K562 (cell line): Measurements from ENCODE around the gene PIK3C2G. TPM values are rescaled to one million over a fixed set of nuclear protein-coding genes. Genes with fewer than 3 reads are reported as not detected.

Experiments
- ATAC-seq: fragments of 200-7000 bp; cut with Tn5 transposase; 3 replicates; pipeline ENCODE4 v1.9.1; 2020; ENCODE audit warnings: moderate library complexity
- BruUV-seq: library from RNA; stranded (reverse); fragments of 400-500 nt; replicated peaks from 2 replicates; lab custom pipeline; 2021; lab: Mats Ljungman, UMichigan
- CTCF ChIA-PET: fragments of 300-600 bp; formaldehyde crosslinking; extraction: SDS; loops from one replicate; lab custom pipeline; 2021; ENCODE audit warnings: low intra/inter-chr PET ratio; lab: Yijun Ruan, JAX
- POLR2A ChIA-PET: fragments of 300-600, 350-650 bp; sonication (Branson Sonifier 250); formaldehyde crosslinking; extraction: SDS; loops from one replicate; lab custom pipeline; 2021; ENCODE audit warnings: antibody characterized with exemption, inconsistent platforms; lab: Yijun Ruan, JAX
- DNase-seq, 4 experiments: peaks; one replicate each; pipeline versions ENCODE4 v3.0.0 to v3.0.0-alpha.2; 2011 to 2018; ENCODE audit warnings: low spot score in 3 of 4, mixed read lengths in 3 of 4; ENCODE audit errors: extremely low read depth in 1 of 4
- FAIRE-seq: peaks from 2 replicates; lab custom pipeline; 2011; peaks lifted over from hg19 to GRCh38; lab: Jason Lieb, UNC
- H2AFZ ChIP-seq: 2 replicates; pipeline ENCODE4 v1.6.0; 2011; ENCODE audit warnings: low read depth, low read length, control low read depth, inconsistent platforms
- H3K27ac ChIP-seq: fragments of 200-600 bp; 3 replicates; pipeline ENCODE4 v1.8.0; 2011; ENCODE audit warnings: low read depth, mild to moderate bottlenecking, control low read depth, inconsistent platforms, low read length, moderate library complexity, mixed read lengths; ENCODE audit errors: extremely low read depth
- H3K27me3 ChIP-seq, 2 experiments: fragments of 300-600 bp in 1 of 2; 2 replicates in 1 of 2; 3 replicates in 1 of 2; pipeline versions ENCODE4 v1.6.0 to v1.8.0; 2011; ENCODE audit warnings: inconsistent platforms in 2 of 2, low read length in 2 of 2, mild to moderate bottlenecking in 1 of 2, mixed read lengths in 1 of 2, moderate library complexity in 1 of 2; ENCODE audit not compliant: control insufficient read depth in 2 of 2, insufficient read depth in 2 of 2
- H3K36me3 ChIP-seq: fragments of 300-600 bp; 3 replicates; pipeline ENCODE4 v1.8.0; 2011; ENCODE audit warnings: mild to moderate bottlenecking, low read length, inconsistent platforms; ENCODE audit not compliant: control insufficient read depth, insufficient read depth
- H3K4me1 ChIP-seq, 2 experiments: fragments of 200-600 bp in 1 of 2; replicated peaks in 1 of 2; 2 replicates in 1 of 2; 3 replicates in 1 of 2; pipeline versions ENCODE4 v1.5.1 to v1.8.0; 2011; ENCODE audit warnings: inconsistent platforms in 2 of 2, low read length in 2 of 2, mild to moderate bottlenecking in 1 of 2, mixed read lengths in 1 of 2, moderate library complexity in 1 of 2; ENCODE audit not compliant: control insufficient read depth in 2 of 2, insufficient read depth in 2 of 2
- H3K4me2 ChIP-seq: 2 replicates; pipeline ENCODE4 v1.6.1; 2011; ENCODE audit warnings: low read length, control low read depth, inconsistent platforms, mixed read lengths; ENCODE audit not compliant: insufficient read depth
- H3K4me3 ChIP-seq: fragments of 200-600 bp; sonication (generic), shearing (Covaris generic); 2 replicates; pipeline ENCODE4 v1.5.1; 2016; ENCODE audit warnings: control low read depth, inconsistent platforms
- H3K79me2 ChIP-seq: fragments of 200-600 bp; 3 replicates; pipeline ENCODE4 v1.8.0; 2011; ENCODE audit warnings: low read length, inconsistent platforms; ENCODE audit not compliant: control insufficient read depth, insufficient read depth
- H3K9ac ChIP-seq, 2 experiments: 2 replicates each; pipeline versions ENCODE4 v1.6.0 to v1.6.1; 2011; ENCODE audit warnings: low read depth in 2 of 2, low read length in 2 of 2, control low read depth in 1 of 2, inconsistent platforms in 1 of 2, mild to moderate bottlenecking in 1 of 2, mixed read lengths in 1 of 2; ENCODE audit not compliant: insufficient read depth in 1 of 2
- H3K9me1 ChIP-seq: one replicate; pipeline ENCODE4 v1.6.0; 2011; ENCODE audit warnings: inconsistent platforms, mild to moderate bottlenecking, low read length, moderate library complexity; ENCODE audit not compliant: control insufficient read depth, insufficient read depth
- H3K9me3 ChIP-seq: replicated peaks from 2 replicates; pipeline ENCODE4 v1.5.1; 2011; ENCODE audit warnings: low read depth, low read length, inconsistent platforms; ENCODE audit not compliant: control insufficient read depth, insufficient read depth
- H4K20me1 ChIP-seq: replicated peaks from 2 replicates; pipeline ENCODE4 v1.6.1; 2011; ENCODE audit warnings: low read length, inconsistent platforms, mixed read lengths; ENCODE audit not compliant: control insufficient read depth, insufficient read depth
- CBX8 ChIP-seq: fragments of 200-600 bp; sonication (generic); IDR thresholded peaks from 2 replicates; pipeline ENCODE4 v1.6.1; 2012; ENCODE audit warnings: borderline replicate concordance, mixed run types, low read depth, mild to moderate bottlenecking, moderate library complexity, mixed read lengths, low read length, control low read depth, inconsistent platforms; ENCODE audit not compliant: poor library complexity, severe bottlenecking; ENCODE audit errors: extremely low read depth
- CHCHD3 ChIP-seq: fragments of 250-450 bp; sonication (Bioruptor Pico); IDR thresholded peaks from 2 replicates; pipeline ENCODE4 v2.1.2; 2022; ENCODE audit warnings: mild to moderate bottlenecking
- CREB1 ChIP-seq, 2 experiments: sonication (generic) in 1 of 2; formaldehyde crosslinking in 1 of 2; IDR thresholded peaks; 2 replicates each; pipeline versions ENCODE4 v1.6.1 to v1.8.0; 2012 to 2022; ENCODE audit warnings: inconsistent platforms in 1 of 2, mild to moderate bottlenecking in 1 of 2, missing genetic modification reagents in 1 of 2, moderate library complexity in 1 of 2
- FOXJ2 ChIP-seq: fragments of 200-800 bp; sonication (Bioruptor generic); IDR thresholded peaks from 2 replicates; pipeline ENCODE4 v1.6.1; 2016; ENCODE audit warnings: missing genetic modification characterization, missing compliant biosample characterization
- HOXB6 ChIP-seq: fragments of 250-450 bp; sonication (Bioruptor Pico); IDR thresholded peaks from 2 replicates; pipeline ENCODE4 v1.5.1; 2022; ENCODE audit warnings: mild to moderate bottlenecking, borderline replicate concordance
- KAT2B ChIP-seq: IDR thresholded peaks from one replicate; pipeline ENCODE4 v1.6.1; 2012; ENCODE audit warnings: low read depth, mild to moderate bottlenecking, control low read depth, inconsistent platforms, low read length, moderate library complexity
- NCOA2 ChIP-seq, 2 experiments: fragments of 450-650 bp; IDR thresholded peaks; 2 replicates each; pipeline ENCODE4 v1.6.1; 2018; ENCODE audit warnings: mild to moderate bottlenecking in 2 of 2, moderate library complexity in 1 of 2; ENCODE audit not compliant: partially characterized antibody in 2 of 2
- NUFIP1 ChIP-seq: fragments of 450-650 bp; IDR thresholded peaks from 2 replicates; pipeline ENCODE4 v1.6.1; 2018; ENCODE audit not compliant: partially characterized antibody
- RBM14 ChIP-seq: fragments of 200-400 bp; formaldehyde crosslinking; IDR thresholded peaks from 2 replicates; pipeline ENCODE4 v1.6.1; 2018; ENCODE audit warnings: low read depth, mild to moderate bottlenecking, low read length, moderate library complexity, borderline replicate concordance; ENCODE audit not compliant: insufficient read depth
- RBM17 ChIP-seq: fragments of 200-400 bp; formaldehyde crosslinking; IDR thresholded peaks from 2 replicates; pipeline ENCODE4 v1.6.1; 2017; ENCODE audit warnings: low read depth, mild to moderate bottlenecking, low read length, borderline replicate concordance
- TFAM ChIP-seq: fragments of 250-450 bp; sonication (Bioruptor Pico); conservative IDR thresholded peaks from 2 replicates; pipeline ENCODE4 v1.5.0; 2021; ENCODE audit warnings: mild to moderate bottlenecking, moderate library complexity
- ZNF12 ChIP-seq: sonication (generic); formaldehyde crosslinking; IDR thresholded peaks from 2 replicates; pipeline ENCODE4 v1.4.0; 2020; ENCODE audit warnings: mild to moderate bottlenecking, missing genetic modification reagents
- ZNF197 ChIP-seq: fragments of 200-800 bp; sonication (Bioruptor generic); IDR thresholded peaks from 2 replicates; pipeline ENCODE4 v1.6.1; 2016; ENCODE audit warnings: low read depth, missing genetic modification characterization, missing compliant biosample characterization
- in situ Hi-C: fragments of 300-500 bp; cut with MboI; formaldehyde crosslinking; loops from 4 replicates; pipeline ENCODE4 v1.15.0; 2018; ENCODE audit warnings: inconsistent platforms, mixed read lengths
- intact Hi-C: fragments of 100-400 bp; cut with micrococcal nuclease; formaldehyde crosslinking; loops from 2 replicates; pipeline ENCODE4 v1.14.2; 2022
- polyA plus RNA-seq, 8 experiments: library from polyadenylated mRNA; depleted of rRNA in 4 of 8; stranded (reverse) in 5 of 8; unstranded in 3 of 8; fragments of >200 nt; fragmentation: Nextera tagmentation in 2 of 8; fragmentation: Illumina TruSeq in 1 of 8; extraction: Ambion mirVana in 2 of 8; extraction: Trizol in 1 of 8; gene quantifications; 2 replicates each; pipeline versions ENCODE4 v1.2.1 to v1.2.3, GENCODE V29; 2011 to 2014; ENCODE audit warnings: inconsistent platforms in 1 of 8, missing spikeins in 1 of 8
- total RNA-seq, 7 experiments: library from RNA; depleted of rRNA in 6 of 7; stranded (reverse); fragments of >200 nt in 6 of 7; fragmentation: Illumina TruSeq in 2 of 7; extraction: Trizol in 2 of 7; gene quantifications; 2 replicates each; pipeline versions ENCODE4 v1.2.1 to v1.2.3, GENCODE V29; 2011 to 2021; ENCODE audit warnings: low replicate concordance in 1 of 7
- TF ChIP-seq, protein P1 (sequence below): fragments of 250-450 bp; sonication (Bioruptor Pico); IDR thresholded peaks from 2 replicates; pipeline ENCODE4 v1.9.0; 2021; ENCODE audit warnings: mild to moderate bottlenecking
- TF ChIP-seq, protein P2 (sequence below), 2 experiments: IDR thresholded peaks in 1 of 2; conservative IDR thresholded peaks in 1 of 2; 2 replicates each; pipeline ENCODE4 v1.6.1; 2016; ENCODE audit warnings: low read depth in 2 of 2, mild to moderate bottlenecking in 1 of 2, missing compliant biosample characterization in 1 of 2, missing genetic modification characterization in 1 of 2, moderate library complexity in 1 of 2
- TF ChIP-seq, protein P3 (sequence below): sonication (generic); formaldehyde crosslinking; IDR thresholded peaks from 2 replicates; pipeline ENCODE4 v1.5.0; 2020; ENCODE audit warnings: missing genetic modification reagents
- TF ChIP-seq, protein P4 (sequence below): fragments of 450-650 bp; formaldehyde crosslinking; IDR thresholded peaks from 2 replicates; pipeline ENCODE4 v1.4.0; 2022; ENCODE audit warnings: missing genetic modification characterization

Gene PIK3C2G
- total and polyA plus RNA-seq, 9 of the 15 experiments (the other 6 are each of a cell fraction or from before 2014, with no cell fraction given), result not detected

DNA sequence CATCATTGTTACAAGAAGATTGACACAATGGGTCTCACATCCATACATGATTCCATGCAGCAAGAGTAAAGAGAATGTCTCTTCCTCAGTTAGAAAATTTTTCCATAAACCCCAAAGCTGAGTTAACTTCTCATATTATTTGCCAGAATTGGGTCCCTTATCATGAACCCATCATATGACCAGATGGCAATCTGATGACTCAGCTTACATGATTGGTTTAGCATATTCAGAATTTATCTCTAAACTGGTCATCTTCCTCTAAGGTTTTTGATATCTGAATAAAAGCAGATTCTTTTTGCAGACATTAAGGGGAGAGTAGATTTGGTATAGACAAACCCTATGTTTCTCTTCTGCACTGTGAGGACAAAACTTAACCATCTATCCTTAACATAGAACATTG is 174.9 kb downstream of the PIK3C2G start:
- no peaks in the 10 kb centered on the region for H3K36me3 ChIP-seq
- H3K4me2 ChIP-seq, result no peak overlapping the region
- ChIA-PET POLR2A (no interaction called here), CTCF (no interaction called here)
- no peak for TF ChIP-seq NUFIP1
- TF ChIP-seq, protein P1, sequence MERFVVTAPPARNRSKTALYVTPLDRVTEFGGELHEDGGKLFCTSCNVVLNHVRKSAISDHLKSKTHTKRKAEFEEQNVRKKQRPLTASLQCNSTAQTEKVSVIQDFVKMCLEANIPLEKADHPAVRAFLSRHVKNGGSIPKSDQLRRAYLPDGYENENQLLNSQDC, result no peak
- no peak for TF ChIP-seq RBM14
- no peak for TF ChIP-seq NCOA2 (IDR thresholded peaks at IDR 0.05; ENCODE audit: partially characterized antibody in 2 of 2)
- TF ChIP-seq ZNF12 (CRISPR knock-in tag), result no peak
- no peak for TF ChIP-seq CREB1 (IDR thresholded peaks at IDR 0.05)
- no peak for TF ChIP-seq CREB1 (CRISPR knock-in tag; IDR thresholded peaks at IDR 0.05)
- TF ChIP-seq, protein P2, sequence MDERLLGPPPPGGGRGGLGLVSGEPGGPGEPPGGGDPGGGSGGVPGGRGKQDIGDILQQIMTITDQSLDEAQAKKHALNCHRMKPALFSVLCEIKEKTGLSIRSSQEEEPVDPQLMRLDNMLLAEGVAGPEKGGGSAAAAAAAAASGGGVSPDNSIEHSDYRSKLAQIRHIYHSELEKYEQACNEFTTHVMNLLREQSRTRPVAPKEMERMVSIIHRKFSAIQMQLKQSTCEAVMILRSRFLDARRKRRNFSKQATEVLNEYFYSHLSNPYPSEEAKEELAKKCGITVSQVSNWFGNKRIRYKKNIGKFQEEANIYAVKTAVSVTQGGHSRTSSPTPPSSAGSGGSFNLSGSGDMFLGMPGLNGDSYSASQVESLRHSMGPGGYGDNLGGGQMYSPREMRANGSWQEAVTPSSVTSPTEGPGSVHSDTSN (CRISPR knock-in tag; IDR thresholded peaks at IDR 0.05; ENCODE audit: low read depth), result no peak
- TF ChIP-seq, protein P2 (tag; conservative IDR thresholded peaks at IDR 0.05; ENCODE audit: low read depth), result no peak
- TF ChIP-seq HOXB6 (CRISPR knock-in tag), result no peak
- TF ChIP-seq, protein P3, sequence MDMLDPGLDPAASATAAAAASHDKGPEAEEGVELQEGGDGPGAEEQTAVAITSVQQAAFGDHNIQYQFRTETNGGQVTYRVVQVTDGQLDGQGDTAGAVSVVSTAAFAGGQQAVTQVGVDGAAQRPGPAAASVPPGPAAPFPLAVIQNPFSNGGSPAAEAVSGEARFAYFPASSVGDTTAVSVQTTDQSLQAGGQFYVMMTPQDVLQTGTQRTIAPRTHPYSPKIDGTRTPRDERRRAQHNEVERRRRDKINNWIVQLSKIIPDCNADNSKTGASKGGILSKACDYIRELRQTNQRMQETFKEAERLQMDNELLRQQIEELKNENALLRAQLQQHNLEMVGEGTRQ, result no peak
- TF ChIP-seq ZNF197, result no peak
- no peak for TF ChIP-seq CBX8
- TF ChIP-seq KAT2B, result no peak
- no peak for TF ChIP-seq FOXJ2
- TF ChIP-seq RBM17, result no peak
- TF ChIP-seq, protein P4, sequence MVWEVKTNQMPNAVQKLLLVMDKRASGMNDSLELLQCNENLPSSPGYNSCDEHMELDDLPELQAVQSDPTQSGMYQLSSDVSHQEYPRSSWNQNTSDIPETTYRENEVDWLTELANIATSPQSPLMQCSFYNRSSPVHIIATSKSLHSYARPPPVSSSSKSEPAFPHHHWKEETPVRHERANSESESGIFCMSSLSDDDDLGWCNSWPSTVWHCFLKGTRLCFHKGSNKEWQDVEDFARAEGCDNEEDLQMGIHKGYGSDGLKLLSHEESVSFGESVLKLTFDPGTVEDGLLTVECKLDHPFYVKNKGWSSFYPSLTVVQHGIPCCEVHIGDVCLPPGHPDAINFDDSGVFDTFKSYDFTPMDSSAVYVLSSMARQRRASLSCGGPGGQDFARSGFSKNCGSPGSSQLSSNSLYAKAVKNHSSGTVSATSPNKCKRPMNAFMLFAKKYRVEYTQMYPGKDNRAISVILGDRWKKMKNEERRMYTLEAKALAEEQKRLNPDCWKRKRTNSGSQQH, result no peak
- no peak for TF ChIP-seq TFAM (CRISPR knock-in tag)
- no peak for TF ChIP-seq CHCHD3
- in situ Hi-C loops, result no loop called here
- H3K4me3 ChIP-seq, result no peak overlapping the region
- no peaks in the 10 kb centered on the region for H4K20me1 ChIP-seq
- no peak for DNase-seq
- no peaks in the 10 kb centered on the region for H3K79me2 ChIP-seq
- H3K9ac ChIP-seq, result no peak overlapping the region
- no peak overlapping the region for H3K27ac ChIP-seq
- H3K9me3 ChIP-seq, result no peaks in the 10 kb centered on the region
- ATAC-seq, result no peak
- intact Hi-C loops, result no loop called here
- BruUV-seq, result no TSS peak
- FAIRE-seq, result no peak
- H3K27me3 ChIP-seq, result no peaks in the 10 kb centered on the region
- no peaks in the 10 kb centered on the region for H3K9me1 ChIP-seq
- H2AFZ ChIP-seq, result no peak overlapping the region
- H3K4me1 ChIP-seq, result no peaks in the 10 kb centered on the region
